Tongue (tissue), 2 donors: ENCODE measurements around the gene MUS81. TPM values are rescaled to one million over a fixed set of nuclear protein-coding genes. Genes with fewer than 3 reads are reported as not detected.
"Not testable (repeated sequence)": the region's sequence is repeated elsewhere in the genome, so short reads cannot be mapped to it uniquely, and the experiment has no call there.

Experiments used
- DNase-seq: peaks from one replicate; pipeline ENCODE4 v3.0.0-alpha.2; 2015
- total RNA-seq: library from RNA; depleted of rRNA; stranded (reverse); fragments of >200 nt; gene quantifications from one replicate; pipeline ENCODE4 v1.2.3, GENCODE V29; 2014

The MUS81 gene
- total RNA-seq, 1 donor from 2014 or later = 48.4 TPM

DNA sequence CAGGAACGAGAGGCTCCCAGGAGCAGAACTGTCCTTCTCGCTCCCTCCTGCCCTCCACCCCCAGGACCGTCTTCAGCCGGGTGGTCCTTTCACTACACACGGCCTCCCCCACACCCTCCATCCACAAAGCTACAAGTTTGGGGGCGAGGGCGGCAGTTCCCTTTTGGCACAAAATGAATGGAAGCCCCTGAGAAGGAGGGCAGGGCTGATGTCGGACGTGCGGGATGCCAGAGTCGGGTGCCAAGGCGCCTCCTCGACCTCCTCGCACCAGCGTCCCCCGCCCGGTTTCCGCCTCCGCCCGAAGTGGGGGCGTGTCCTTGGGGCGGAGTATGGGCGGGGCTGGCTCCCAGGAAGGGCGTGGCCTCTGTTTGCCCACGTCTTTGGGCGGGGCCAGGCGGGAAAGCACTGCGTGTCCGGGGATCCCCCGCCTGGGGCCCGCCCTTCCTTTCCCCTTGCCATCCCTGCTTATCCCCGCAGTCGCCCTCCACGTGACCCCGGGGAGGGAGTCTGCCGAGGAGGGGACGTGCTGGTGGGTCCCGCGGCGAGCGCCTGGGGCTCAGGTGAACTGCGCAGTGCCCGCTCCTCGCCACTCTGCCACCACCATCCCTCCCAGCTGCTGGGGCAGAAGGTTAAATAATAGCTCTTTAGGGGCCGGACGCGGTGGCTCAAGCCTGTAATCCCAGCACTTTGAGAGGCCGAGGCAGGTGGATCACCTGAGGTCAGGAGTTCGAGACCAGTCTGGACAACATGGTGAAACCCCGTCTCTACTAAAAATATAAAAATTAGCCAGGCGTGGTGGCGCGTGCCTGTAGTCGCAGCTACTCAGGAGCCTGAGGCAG is 13.3 kb downstream of the MUS81 start:
- peak; percentile 97 for DNase-seq

GRCh38 chr11:65879617-65880016 is 19.4 kb downstream of the MUS81 start, which contains the start of gene CTSW:
Gene CTSW, plus strand, starts transcription at chr11:65879837. Its CDS starts 18 bp downstream, at chr11:65879855.
- DNase-seq = no peak

- no peak for DNase-seq
These were observed 19.8 kb downstream of the MUS81 start for GRCh38 chr11:65880027-65880426.

DNA sequence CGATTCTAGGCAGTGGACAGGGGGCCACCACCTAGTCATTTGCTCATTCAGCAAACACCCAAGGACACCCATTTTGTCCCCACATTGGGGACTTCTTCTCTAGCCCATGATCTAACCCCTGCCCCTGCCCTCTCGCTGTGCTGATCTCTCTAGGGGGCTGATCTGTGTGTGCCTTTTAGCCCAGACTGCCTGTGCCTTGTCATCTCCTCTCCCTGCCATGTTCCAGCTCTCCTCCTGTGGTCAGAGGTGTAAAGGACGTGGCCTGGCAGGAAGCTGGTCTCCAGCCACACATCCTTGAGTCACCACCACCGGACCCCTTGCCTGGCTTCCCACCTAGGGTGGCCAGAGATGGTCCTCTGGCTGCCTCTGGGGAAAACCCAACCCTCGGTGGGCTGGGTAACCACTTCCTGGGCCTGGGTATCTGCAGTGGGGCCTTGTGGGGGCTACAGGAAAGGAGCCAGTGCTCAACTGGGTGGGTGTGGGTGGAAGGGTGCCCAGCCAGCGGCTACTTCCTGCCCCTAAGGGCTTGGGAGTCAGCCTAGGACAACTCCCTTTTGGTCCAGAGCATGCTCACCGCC is 20.7 kb downstream of the MUS81 start:
- no peak for DNase-seq

GRCh38 chr11:65882120-65883057 is 22.2 kb downstream of the MUS81 start:
- DNase-seq = no peak

GRCh38 chr11:65883058-65883761 is 23.0 kb downstream of the MUS81 start:
- DNase-seq = no peak

DNA sequence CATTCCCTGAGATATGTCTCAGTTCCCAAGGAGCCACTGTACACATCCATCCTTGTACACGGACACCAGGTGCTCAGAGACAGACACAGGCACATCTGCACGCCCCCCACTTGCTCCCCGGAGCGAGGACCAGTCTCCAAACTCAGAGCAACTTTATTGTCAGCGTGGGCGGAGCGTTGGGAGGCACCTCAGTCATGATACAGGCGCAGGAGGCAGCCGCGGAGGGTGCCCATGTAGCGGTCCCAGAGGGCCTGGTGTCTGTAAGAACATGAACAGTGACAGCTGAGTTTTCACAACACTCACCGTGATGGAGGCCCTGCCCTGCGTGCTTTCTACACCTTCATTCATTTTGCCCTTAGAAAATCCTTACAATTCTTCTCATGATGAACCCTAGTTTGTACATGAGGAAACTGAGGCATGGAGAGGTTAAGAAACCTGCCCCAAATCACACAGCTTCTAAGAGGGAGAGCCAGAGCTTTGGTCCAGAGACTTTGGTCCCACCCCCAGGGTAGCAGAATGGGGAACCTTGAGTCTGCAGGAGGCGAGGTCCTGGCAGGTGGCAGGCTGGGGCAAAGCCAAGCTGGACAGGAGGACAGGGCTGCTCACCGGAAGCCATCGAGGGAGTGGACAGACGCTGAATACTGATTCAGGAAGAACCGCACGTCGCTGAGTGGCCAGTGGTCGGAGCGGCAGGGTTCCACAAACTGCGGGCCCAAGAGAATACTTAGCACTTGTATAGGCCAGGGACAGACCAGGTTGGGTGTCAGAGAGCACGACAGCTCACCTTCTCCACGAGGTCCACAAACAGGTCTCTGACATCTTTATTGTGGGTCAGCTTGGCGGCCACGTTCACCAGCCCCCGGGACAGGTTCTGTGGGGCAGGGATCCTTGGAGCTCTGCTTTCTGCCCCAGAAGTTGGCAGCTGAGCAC is 23.8 kb downstream of the MUS81 start:
- DNase-seq = no peak

GRCh38 chr11:65884716-65885092 is 24.5 kb downstream of the MUS81 start:
- peak; percentile 81 for DNase-seq

GRCh38 chr11:65885231-65885630 is 25.0 kb downstream of the MUS81 start:
- DNase-seq = no peak

DNA sequence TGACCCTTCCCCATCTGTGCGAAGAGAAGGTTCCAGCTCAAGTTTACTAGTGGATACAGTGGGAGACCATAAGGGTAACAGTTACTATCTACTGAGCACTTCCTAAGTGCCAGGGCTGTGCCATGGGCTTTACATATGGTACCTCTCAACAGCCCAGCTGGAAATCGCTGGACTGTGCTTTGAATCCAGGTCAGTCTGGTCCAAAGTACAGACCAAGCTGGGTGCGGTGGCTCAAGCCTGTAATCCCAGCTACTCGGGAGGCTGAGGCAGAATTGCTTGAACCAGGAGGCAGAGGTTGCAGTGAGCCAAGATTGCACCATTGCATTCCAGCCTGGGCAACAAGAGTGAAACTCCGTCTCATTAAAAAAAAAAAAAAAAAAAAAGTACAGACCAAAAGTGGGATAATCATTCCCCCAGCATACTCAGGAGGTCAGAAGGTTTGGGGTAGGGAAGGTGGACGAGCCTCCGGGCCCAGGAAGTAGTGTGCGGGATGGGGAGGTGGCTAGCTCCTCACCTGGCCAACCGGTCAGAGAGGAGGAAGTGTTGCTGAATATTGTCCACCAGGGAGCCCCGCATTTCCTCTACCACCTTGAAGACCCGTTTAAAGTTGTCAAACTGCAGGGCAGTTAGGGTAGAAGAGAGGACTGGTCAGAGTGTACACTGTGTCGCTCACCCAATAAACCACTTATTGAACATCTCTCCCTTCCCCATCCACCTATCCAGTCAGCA is 25.7 kb downstream of the MUS81 start:
- DNase-seq = no peak

DNA sequence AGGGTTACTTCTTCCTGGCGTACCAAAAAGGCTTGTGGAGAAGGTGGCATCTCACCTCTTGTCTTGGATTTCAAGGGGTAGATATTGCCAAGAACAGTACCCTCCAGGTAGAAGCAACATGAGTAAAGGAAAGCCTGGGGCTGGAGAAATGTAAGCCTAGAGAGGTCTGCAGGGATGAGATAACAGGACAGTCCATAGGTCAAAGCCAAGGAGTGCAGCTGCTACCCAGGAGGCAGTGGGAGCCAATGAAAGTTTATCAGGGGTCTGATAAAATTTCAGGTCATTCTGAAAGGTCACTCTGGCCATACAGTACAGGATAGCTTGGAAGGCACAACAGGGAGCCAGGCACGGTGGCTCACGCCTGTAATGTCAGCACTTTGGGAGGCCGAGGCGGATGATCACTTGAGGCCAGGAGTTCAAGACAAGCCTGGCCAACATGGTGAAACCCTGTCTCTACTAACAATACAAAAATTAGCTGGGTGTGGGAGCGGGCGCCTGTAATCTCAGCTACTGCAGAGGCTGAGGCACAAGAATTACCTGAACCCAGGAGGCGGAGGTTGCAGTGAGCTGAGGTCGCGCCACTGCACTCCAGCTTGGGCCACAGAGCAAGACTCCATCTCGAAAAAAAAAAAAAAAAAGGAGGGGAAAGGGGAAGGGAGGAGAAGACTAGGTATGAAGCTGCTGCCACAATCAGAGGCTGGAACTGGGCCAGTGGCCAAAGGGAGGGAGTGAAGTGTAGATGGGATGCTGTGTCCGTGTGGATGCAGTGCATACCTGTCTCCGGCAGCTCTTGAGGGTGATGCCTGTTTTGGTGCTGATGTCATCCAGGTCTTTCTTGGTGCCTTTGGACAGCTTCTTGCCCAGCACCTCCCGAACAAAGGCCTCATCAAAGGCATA is 26.8 kb downstream of the MUS81 start:
- no peak for DNase-seq

GRCh38 chr11:65887723-65888162 is 27.5 kb downstream of the MUS81 start:
- no peak for DNase-seq

GRCh38 chr11:65888163-65888814 is 28.1 kb downstream of the MUS81 start, which contains the start of gene FIBP:
Gene FIBP, minus strand, starts transcription at chr11:65888471. Its CDS starts 53 bp downstream, at chr11:65888418.
- DNase-seq = peak; percentile 99

DNA sequence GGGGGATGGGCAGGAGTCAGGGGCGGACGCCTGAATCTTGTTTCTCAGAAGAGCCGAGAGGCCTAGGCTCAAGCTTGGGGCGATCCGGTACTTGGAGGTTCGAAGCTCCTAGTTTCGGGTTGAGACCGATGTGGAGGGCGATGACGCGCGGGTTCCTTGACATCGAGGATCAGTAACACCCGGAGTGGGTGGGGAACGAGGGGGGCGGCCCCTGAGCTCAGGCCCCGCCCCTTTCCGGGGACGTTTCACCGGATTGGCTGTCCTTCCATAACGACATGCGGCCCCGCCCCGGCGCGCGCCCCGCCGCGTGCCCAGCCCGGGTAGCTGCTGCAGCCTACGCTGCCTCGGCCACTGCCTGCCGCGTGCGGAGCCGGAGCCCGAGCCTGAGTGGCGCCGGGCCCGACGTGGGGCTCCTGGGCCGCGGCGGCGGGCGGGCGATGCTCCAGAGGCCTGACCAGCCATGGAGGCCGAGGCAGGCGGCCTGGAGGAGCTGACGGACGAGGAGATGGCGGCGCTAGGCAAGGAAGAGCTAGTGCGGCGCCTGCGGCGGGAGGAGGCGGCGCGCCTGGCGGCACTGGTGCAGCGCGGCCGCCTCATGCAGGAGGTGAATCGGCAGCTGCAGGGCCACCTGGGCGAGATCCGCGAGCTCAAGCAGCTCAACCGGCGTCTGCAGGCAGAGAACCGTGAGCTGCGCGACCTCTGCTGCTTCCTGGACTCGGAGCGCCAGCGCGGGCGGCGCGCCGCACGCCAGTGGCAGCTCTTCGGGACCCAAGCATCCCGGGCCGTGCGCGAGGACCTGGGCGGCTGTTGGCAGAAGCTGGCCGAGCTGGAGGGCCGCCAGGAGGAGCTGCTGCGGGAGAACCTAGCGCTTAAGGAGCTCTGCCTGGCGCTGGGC is 30.3 kb downstream of the MUS81 start, which contains the start of gene CCDC85B:
CCDC85B (plus strand) TSS at position 350 of the 895 bp plus-strand sequence; CDS start at position 461, 111 bp downstream.
- DNase-seq = peak; percentile 98

DNA sequence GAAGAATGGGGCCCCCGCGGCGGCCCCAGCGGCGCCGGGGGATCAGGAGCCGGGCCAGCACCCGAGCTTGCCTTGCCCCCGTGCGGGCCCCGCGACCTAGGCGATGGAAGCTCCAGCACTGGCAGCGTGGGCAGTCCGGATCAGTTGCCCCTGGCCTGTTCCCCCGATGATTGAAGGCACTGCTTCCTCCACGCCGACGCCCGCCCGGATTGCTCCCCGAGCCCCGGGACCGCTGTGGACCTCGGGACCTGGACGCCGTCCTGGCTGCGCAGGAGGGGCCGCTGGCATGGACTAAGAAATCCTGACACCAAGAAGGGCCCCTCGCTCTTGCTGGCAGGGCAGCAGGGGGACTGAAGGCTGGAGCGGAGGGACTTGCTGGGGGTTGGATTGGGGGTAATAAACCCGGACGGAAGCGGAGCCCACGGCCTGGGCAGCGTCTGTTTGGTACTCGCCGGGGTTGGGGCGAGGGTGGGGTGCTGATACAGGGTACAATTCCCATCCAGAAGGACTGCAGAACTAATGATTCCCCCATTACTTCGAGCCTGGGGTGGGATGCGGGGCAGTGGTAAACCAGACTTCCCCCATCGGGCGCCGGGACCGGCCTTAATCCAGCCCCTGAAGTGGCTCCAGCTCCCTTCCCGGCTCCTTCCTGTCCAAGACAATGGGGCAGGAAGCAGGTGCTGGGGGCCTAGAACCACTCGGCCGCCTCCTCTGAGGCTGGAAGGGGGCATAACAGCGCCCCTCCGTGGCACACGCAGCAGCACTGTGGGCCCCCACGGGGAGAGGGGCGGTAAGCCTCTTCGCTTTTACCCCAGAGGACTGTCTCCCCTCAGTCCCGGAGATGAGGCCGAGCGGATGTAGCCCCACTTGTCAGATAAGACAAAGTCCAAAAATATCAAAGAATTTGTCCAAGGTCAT is 31.2 kb downstream of the MUS81 start:
- no peak for DNase-seq

DNA sequence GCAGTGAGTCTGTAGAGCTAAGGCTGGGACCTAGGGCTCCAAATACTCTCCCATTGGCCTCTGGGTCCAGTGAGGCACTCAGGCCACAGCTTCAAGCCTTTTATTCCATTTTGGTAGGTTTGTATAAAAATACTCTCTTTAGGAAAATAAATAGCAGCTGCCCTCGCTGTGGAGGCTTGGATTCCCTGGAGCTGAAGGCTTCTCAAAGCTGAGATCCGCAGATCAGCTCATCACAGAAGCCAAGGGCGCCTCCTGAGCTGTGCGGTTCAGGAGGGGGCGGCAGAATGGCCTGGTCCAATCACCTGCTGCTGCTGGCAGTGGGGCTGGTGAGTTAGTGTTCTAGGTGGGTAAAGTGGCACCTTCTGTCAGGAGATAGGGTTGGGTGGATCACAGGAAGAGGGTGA is 31.9 kb downstream of the MUS81 start:
- not testable (repeated sequence) for DNase-seq
